Measurements from ENCODE around the gene ASB7.

GRCh38 chr15:100642213-100642949 is 40.0 kb downstream of the ASB7 start:
- TF ChIP-seq CTCF (IDR thresholded peaks at IDR 0.05) (no peak), POLR2A (IDR thresholded peaks at IDR 0.05) (no peak)

All from Peyer's patch (tissue), 4 donors.